GM21737 (cell line): ENCODE data around the gene PRDM5.

Experiments
- ATAC-seq: cut with Tn5 transposase; IDR thresholded peaks from one replicate; pipeline ENCODE4 v1.9.1; 2021; ENCODE audit warnings: mild to moderate bottlenecking, moderate library complexity; ENCODE audit not compliant: unreplicated experiment

The PRDM5 gene

DNA sequence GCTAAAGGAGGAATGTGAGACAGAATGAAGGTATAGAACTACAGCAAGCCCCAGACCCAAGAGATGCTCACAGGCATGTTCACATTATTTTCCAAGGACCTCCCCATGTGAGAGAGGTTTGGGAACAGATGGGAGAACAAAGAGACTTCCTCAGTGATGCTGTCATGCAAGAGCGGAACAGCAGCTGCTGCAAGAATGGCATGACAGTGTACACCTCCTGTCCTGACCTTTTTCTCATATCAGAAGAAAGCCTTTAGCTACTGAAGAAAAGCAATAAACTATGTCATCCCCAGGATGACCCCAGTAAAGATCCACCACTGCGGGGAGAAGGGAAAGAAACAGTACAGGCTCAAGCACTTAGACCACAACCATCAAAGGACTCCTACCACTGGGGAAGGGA is 7.2 kb downstream of the PRDM5 start:
- no peak for ATAC-seq

- no peak for ATAC-seq
Observed at GRCh38 chr4:120903419-120903818, 19.1 kb downstream of the PRDM5 start.

DNA sequence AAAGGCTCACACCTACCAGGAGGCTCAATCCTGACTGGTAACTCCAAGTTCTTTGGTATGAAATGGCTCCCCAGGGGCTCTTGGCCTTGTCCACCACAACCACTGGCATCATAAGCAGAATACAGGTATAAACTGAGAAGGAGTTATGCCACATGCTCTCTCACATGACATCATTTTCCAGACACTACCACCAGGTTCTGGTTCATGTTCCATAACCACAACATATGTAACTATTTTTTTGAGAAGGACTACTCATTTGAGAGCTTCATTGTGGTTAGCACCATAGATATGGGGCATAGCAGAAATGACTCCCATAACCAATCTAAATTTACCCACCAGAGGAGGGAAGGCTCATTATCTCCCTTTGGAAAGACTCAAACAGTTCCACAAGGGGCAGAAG is 19.6 kb downstream of the PRDM5 start:
- no peak for ATAC-seq

GRCh38 chr4:120901731-120902130 is 20.8 kb downstream of the PRDM5 start:
- no peak for ATAC-seq

GRCh38 chr4:120897981-120898719 is 24.4 kb downstream of the PRDM5 start:
- no peak for ATAC-seq

DNA sequence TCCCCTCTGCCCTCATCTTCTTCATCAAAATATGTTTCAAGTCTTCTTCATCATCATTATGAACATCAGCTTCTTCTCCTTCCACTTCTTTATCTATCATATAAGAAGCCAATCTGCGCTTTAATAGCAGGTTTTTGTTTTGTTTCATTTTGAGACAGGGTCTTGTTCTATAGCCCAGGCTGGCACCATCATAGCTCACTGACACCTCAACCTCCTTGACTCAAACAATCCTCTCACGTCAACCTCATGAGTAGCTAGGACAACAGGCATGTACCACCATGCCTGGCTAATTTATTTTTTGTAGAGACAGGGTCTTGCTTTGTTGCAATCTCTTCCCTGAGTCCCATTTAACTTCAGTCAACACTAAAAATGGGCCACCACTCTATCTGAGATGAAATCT is 27.0 kb downstream of the PRDM5 start:
- ATAC-seq = no peak

- no peak for ATAC-seq
Observed at GRCh38 chr4:120893314-120893713, 29.2 kb downstream of the PRDM5 start.

GRCh38 chr4:120886191-120886590 is 36.3 kb downstream of the PRDM5 start:
- no peak for ATAC-seq

DNA sequence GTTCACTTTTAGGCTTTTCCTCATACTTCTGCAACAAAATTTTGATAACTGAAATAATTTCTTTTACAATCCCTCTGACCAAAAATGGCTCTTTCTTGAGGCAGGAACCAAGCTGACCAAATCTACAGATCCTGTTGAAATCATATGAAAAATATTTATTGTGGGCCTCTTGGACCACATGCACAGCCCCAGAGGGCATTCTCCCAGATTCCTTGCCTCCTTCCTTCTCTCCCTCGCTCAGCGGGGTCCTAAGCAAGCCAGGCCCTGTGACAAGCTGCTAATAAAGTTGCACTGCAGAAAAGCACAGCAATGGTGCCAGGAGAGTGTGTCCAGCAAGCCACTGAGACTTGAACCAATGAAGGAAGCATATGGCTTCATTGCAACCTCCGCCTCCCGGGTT is 40.7 kb downstream of the PRDM5 start:
- ATAC-seq = no peak

GRCh38 chr4:120881351-120881750 is 41.2 kb downstream of the PRDM5 start:
- no peak for ATAC-seq

GRCh38 chr4:120877021-120877420 is 45.5 kb downstream of the PRDM5 start:
- no peak for ATAC-seq

DNA sequence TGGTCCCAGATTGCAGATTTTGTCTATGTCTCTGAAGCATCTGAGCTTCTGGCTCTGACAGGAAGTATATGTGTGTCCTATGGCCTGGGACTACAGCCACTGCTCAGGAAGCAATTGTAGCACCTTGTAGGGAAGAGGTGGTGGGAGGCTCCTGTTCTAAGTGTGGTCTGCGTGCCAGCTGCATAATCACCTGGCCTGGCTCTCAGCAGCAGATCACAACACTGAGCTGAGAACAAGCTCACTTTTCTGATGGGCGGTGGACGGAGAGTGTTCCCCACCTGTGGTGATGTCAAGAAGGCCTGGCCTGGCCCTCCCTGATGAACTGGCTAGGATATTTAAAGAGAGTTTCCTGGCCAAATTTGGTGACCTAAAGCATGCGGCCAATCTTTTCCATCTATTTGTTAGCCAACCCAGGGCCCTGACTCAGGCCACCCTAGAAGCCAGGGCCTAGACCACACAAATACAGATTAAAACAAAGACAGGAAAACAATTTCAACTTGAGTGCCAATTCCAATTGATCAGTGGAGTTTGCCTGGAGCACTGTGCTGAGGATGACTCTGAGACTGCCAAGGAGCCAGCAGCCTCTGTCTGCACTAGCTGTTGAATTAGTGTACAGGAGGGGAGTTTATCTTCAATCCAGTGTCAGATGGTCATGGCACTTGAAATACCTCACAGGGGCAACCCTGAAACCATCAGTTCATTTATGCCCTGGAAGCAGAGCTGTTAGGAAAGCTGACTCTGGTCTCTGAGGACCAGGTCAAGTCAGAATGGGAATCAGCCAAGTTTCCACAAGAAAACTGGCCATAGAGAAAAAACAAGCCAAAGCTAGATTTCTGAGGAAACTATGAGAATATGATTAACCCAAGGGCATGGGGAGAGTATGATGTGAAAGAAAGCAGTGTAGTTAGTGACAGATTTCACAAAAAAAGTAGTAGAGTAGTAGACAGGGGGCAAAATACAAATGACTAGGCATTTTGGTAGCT is 47.4 kb downstream of the PRDM5 start:
- no peak for ATAC-seq

DNA sequence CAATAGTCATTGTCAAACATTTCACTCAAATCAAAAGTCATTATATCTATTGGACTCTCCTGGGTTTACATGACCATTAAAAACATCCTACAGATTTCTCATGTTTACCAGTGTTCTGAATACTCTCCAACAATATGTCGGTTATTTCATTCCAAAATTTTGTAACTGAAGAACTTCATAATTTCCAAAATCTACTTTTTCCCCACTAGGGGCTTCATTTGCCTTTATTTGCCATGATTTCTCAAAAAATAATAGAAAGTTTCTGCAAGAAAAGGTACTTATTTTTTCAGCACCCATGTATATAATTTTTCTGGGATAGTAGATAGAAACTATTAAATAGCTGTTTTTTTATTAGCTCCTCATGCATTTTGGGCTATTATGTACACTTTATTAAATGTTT is 49.0 kb downstream of the PRDM5 start:
- no peak for ATAC-seq

DNA sequence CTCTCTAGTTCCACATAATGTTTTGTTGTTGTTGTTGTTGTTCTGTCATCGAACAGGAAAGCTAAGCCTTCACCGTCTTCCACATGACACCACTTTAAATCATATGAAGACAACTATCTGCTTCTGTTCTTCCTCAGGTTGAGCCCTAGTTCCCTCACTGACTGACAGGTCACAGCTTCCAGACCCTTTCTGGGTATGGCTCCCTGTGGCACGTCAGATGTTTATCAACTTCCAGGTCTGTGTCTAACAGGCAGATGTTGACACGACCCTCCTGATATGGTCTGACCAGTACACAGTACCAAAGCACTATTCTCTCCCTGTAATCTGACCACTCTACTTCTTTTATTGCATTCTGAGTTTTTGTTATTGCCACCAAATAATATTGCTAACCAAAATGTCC is 51.4 kb downstream of the PRDM5 start:
- no peak for ATAC-seq

- ATAC-seq = no peak
Observed at GRCh38 chr4:120870279-120870673, 52.2 kb downstream of the PRDM5 start.

- no peak for ATAC-seq
Observed at GRCh38 chr4:120869613-120870278, 52.8 kb downstream of the PRDM5 start.

DNA sequence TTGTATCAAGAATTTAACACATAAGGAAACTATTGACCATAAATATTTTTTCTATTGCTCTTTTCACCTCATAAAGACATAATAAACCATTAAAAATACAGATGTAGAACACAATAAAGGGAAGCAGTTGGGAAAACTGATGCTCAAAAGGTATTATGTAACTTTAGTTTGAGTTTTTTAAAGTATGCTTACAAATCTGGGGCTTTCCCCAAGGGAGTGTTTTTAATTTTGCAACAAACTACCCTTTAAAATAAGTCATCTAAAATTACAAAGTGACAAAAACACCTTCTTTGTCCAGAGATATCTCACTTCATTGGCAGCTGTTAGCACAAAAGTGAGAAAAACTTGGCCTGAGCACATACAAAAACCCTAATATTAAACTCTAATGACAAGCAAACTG is 55.0 kb downstream of the PRDM5 start:
- no peak for ATAC-seq

DNA sequence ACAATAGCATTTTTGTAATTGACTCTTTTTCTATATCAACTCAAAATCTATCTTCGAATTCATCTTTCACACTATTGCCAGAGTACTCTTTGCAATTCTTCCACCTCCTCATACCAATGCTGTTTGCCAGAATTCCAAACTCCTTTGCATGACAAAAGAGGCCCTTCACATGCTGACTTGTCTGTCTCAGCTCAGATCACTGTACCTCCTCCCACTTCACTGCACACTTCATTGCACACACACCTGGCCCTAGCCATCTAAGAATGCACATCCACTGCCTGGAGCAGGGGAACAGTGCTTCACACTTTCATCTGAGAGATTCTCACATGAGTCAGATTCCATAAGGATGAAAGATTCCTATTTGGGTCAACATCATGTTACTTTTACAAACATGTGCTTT is 56.5 kb downstream of the PRDM5 start:
- ATAC-seq = no peak

DNA sequence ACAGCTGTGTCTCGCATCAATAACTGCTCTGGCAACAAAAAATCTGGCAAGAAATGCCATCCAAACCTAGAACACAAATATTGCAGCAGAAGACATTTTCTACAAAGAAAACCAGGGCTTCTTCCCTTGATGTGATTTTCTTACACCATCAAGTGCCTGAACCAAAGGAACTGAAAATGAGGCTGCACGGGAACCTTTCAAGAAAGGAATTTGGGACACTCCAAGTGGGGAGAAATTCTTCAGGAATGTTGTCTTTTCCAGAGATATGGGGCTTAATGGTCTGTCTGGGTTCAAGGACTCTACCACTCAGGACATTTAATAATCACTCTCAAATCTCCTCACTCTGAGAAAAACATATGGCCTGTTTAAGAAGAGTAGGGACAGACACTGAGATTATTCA is 57.6 kb downstream of the PRDM5 start:
- no peak for ATAC-seq

DNA sequence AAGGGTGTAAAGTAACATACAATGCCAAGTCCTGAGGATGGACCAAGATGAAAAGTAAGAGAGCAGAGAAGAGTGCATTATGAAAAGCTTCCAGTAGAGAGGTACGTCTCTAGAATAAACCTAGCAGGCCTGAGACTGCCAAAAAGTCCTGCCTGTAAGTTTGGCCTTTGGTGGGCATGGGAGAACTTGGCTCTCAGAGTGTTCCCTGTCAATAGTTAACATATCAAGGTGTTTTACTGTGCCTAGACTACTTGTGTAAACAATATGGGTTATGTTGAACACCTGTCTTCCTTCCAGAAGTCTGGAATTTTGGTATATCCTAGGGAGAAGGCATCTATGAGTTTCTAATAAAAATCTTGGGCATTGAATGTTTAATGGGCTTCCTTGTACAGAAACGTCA is 60.1 kb downstream of the PRDM5 start:
- no peak for ATAC-seq

DNA sequence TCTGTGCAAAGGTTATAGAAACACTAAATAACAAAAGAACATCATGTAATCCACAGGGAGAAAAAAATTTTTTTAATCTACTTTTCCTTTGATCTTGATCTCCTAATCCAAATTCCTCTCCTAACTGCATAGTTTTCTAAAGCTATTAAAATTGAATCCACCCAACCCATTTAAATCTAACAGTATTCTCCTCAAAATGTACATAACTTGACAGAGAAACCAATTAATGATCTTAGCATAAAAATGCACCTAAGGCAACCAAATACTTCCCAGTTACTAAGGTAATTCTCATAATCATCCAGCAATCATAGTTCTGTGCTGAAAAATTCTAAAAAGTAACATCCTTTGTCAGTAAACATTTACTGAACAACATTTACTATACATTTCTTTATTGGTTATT is 60.7 kb downstream of the PRDM5 start:
- ATAC-seq = no peak

- no peak for ATAC-seq
Observed at GRCh38 chr4:120858776-120859175, 63.8 kb downstream of the PRDM5 start.
